Activated CD8-positive, alpha-beta T cell treated with anti-CD3 and anti-CD28 coated beads, Interleukin-2, amount 10 ng/mL, durations not matched to agents 7 days and 5 days (primary cell): ENCODE results near the gene ZC3H15. TPM values are rescaled to one million over a fixed set of nuclear protein-coding genes. Genes with fewer than 3 reads are reported as not detected.

Experiments used
- ATAC-seq: fragments of 150-1000 bp; cut with Tn5 transposase; one replicate; pipeline ENCODE4 v1.10.0; 2021; ENCODE audit warnings: moderate library complexity
- CTCF ChIA-PET: fragments of 350-600 bp; sonication (Branson Sonifier 250); formaldehyde crosslinking; loops from one replicate; lab custom pipeline; 2021; ENCODE audit warnings: antibody characterized with exemption; lab: Charles Lee
- POLR2A ChIA-PET: fragments of 350-600 bp; sonication (Branson Sonifier 250); formaldehyde crosslinking; loops from one replicate; lab custom pipeline; 2021; ENCODE audit warnings: antibody characterized with exemption; lab: Charles Lee
- DNase-seq: peaks from one replicate; pipeline ENCODE4 v3.0.0-alpha.2; 2020
- H3K27ac Mint-ChIP-seq: one replicate; pipeline ENCODE4 v1.8.0; 2021; ENCODE audit warnings: mild to moderate bottlenecking, mixed read lengths
- H3K27me3 Mint-ChIP-seq: one replicate; pipeline ENCODE4 v1.8.0; 2021; ENCODE audit warnings: low read depth, mixed read lengths
- H3K36me3 Mint-ChIP-seq: one replicate; pipeline ENCODE4 v1.8.0; 2021; ENCODE audit warnings: low read depth, mixed read lengths
- H3K4me1 Mint-ChIP-seq: one replicate; pipeline ENCODE4 v1.8.0; 2021; ENCODE audit warnings: low read depth, mixed read lengths
- H3K4me3 Mint-ChIP-seq: one replicate; pipeline ENCODE4 v1.8.0; 2021; ENCODE audit warnings: mild to moderate bottlenecking, mixed read lengths
- H3K9me3 Mint-ChIP-seq: one replicate; pipeline ENCODE4 v1.8.0; 2022; ENCODE audit warnings: mixed read lengths; ENCODE audit not compliant: insufficient read depth
- total RNA-seq, 2 experiments: library from RNA; stranded (reverse); gene quantifications; one replicate each; pipeline ENCODE4 v1.2.3, GENCODE V29; 2021

The ZC3H15 gene
- total RNA-seq, 2 experiments from 2014 or later = 68.1 to 73.7 TPM

DNA sequence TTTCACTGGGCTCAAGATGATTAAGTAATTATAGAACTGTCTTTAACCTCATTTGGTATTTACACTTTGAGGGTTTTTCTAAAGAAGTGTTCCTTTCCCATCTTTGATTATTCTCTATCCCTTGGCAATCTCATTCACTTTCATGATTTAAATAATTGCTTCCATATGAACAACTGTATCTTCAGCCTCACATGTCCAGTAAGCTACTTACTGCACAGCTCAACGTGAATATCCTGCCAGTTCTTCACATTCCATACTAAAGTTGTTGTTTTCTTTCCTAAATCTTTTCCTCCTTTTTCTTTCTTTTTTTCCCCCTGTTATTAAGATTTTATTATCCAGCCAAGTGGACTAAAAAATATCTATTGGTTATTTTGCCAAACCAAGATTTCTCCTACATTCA is 37.7 kb downstream of the ZC3H15 start:
- ATAC-seq (no peak), DNase-seq (no peak)
- H3K27ac Mint-ChIP-seq = no peak overlapping the region
- no peak overlapping the region for H3K4me3 Mint-ChIP-seq
- ChIA-PET CTCF (no interaction called here), POLR2A (interaction anchor here (0.6 kb wide), 1 partner anchor 14 kb away, joined by 3 read pairs; no protein-coding TSS in a partner anchor)
- no peaks in the 10 kb centered on the region for H3K4me1 Mint-ChIP-seq
- peaks cover 13% of the 10 kb centered on the region for H3K36me3 Mint-ChIP-seq
- no peaks in the 10 kb centered on the region for H3K9me3 Mint-ChIP-seq
- no peaks in the 10 kb centered on the region for H3K27me3 Mint-ChIP-seq

DNA sequence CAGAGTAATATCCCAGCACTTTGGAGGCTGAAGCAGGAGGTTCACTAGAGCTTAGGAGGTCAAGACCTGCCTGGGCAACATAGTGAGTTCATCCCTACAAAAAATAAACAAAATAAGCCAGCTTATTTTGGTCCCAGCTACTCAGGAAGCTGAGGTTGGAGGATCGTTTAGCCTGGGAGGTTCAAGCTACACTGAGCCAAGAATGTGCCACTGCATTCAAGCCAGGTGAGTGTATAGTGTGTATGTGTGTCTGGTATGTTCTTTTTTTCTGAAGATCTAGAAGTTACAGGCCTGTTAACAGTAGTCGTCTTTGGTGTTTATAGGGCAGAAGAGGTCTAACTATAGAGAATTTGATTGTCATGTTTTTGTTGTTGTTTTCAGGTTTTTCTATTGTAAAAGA is 40.2 kb downstream of the ZC3H15 start:
- ChIA-PET POLR2A (no interaction called here), CTCF (no interaction called here)
- H3K27ac Mint-ChIP-seq = no peak overlapping the region
- no peaks in the 10 kb centered on the region for H3K36me3 Mint-ChIP-seq
- H3K9me3 Mint-ChIP-seq = no peaks in the 10 kb centered on the region
- DNase-seq = no peak
- ATAC-seq = no peak
- no peaks in the 10 kb centered on the region for H3K4me1 Mint-ChIP-seq
- no peak overlapping the region for H3K4me3 Mint-ChIP-seq
- H3K27me3 Mint-ChIP-seq = no peaks in the 10 kb centered on the region

DNA sequence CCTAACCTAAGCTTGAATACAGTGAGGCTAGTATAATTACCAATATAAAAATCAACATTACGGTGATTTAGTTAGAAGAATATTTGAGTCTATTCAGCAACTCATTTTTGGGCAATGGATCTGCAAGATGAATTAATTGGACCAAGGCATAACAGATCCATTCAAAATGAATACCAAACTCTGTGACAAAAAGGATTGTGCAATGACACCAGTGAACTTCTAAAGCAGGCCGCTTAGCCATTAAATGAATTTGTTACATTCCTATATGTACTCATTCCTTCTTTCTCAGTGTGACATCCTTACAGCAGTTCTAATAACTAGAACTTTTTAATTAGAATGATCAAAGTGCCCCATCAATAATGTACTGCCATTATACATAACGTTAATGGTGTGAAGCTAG is 44.3 kb downstream of the ZC3H15 start:
- ChIA-PET POLR2A (no interaction called here), CTCF (no interaction called here)
- H3K4me3 Mint-ChIP-seq = no peak overlapping the region
- DNase-seq (no peak), ATAC-seq (no peak)
- H3K9me3 Mint-ChIP-seq = no peaks in the 10 kb centered on the region
- H3K27me3 Mint-ChIP-seq = no peaks in the 10 kb centered on the region
- H3K4me1 Mint-ChIP-seq = no peaks in the 10 kb centered on the region
- no peaks in the 10 kb centered on the region for H3K36me3 Mint-ChIP-seq
- no peak overlapping the region for H3K27ac Mint-ChIP-seq

GRCh38 chr2:186531257-186531775 is 45.3 kb downstream of the ZC3H15 start:
- Mint-ChIP-seq H3K27me3 (no peaks in the 10 kb centered on the region), H3K9me3 (no peaks in the 10 kb centered on the region), H3K4me3 (no peak overlapping the region), H3K27ac (no peak overlapping the region), H3K4me1 (no peaks in the 10 kb centered on the region), H3K36me3 (no peaks in the 10 kb centered on the region)
- no peak for DNase-seq
- ATAC-seq = no peak
- CTCF ChIA-PET = interaction anchor here (1.0 to 1.6 kb wide), 2 partner anchors 9 to 11 kb away, joined by 3 to 5 read pairs; no protein-coding TSS in a partner anchor
- POLR2A ChIA-PET = no interaction called here

GRCh38 chr2:186532891-186533290 is 46.8 kb downstream of the ZC3H15 start:
- H3K4me3 Mint-ChIP-seq = no peak overlapping the region
- ChIA-PET CTCF (no interaction called here), POLR2A (no interaction called here)
- no peaks in the 10 kb centered on the region for H3K27me3 Mint-ChIP-seq
- H3K27ac Mint-ChIP-seq = no peak overlapping the region
- H3K4me1 Mint-ChIP-seq = no peaks in the 10 kb centered on the region
- H3K9me3 Mint-ChIP-seq = no peaks in the 10 kb centered on the region
- ATAC-seq (no peak), DNase-seq (no peak)
- H3K36me3 Mint-ChIP-seq = no peaks in the 10 kb centered on the region

- Mint-ChIP-seq H3K9me3 (no peaks in the 10 kb centered on the region), H3K27me3 (no peaks in the 10 kb centered on the region), H3K27ac (no peak overlapping the region), H3K36me3 (no peaks in the 10 kb centered on the region), H3K4me1 (no peaks in the 10 kb centered on the region), H3K4me3 (no peak overlapping the region)
- ChIA-PET CTCF (no interaction called here), POLR2A (no interaction called here)
- DNase-seq (no peak), ATAC-seq (no peak)
Measured at GRCh38 chr2:186533717-186534116, 47.7 kb downstream of the ZC3H15 start.

GRCh38 chr2:186534406-186534805 is 48.3 kb downstream of the ZC3H15 start:
- CTCF ChIA-PET = no interaction called here

DNA sequence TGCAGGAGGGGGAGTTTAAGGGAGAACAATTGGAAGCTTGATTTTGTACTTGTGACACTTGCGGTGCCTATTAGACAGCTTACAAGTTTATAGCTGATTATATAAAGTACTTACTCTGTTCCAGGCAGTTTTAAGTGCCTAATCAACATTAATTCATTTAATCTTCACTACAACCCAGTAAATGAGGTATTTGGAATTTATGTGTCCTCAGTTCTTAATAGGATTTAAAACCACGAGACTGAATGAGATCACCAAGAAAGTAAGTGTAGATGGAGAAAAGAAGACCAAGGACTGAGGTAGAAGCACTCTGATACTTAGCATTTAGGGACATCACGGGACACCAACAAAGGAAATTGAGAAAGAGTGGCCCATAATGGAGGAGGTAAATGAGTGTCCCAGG is 49.8 kb downstream of the ZC3H15 start:
- H3K36me3 Mint-ChIP-seq = no peaks in the 10 kb centered on the region
- H3K27me3 Mint-ChIP-seq = no peaks in the 10 kb centered on the region
- CTCF ChIA-PET = no interaction called here
- no peaks in the 10 kb centered on the region for H3K9me3 Mint-ChIP-seq
- H3K27ac Mint-ChIP-seq = no peak overlapping the region
- DNase-seq (no peak), ATAC-seq (no peak)
- POLR2A ChIA-PET = no interaction called here
- H3K4me3 Mint-ChIP-seq = no peak overlapping the region
- H3K4me1 Mint-ChIP-seq = no peaks in the 10 kb centered on the region

More at GRCh38 chr2:186534406-186534805, 48.3 kb downstream of the ZC3H15 start:
- Mint-ChIP-seq H3K27ac (no peak overlapping the region), H3K4me3 (no peak overlapping the region), H3K27me3 (no peaks in the 10 kb centered on the region), H3K9me3 (no peaks in the 10 kb centered on the region), H3K4me1 (no peaks in the 10 kb centered on the region), H3K36me3 (no peaks in the 10 kb centered on the region)
- POLR2A ChIA-PET = no interaction called here
- ATAC-seq (no peak), DNase-seq (no peak)

DNA sequence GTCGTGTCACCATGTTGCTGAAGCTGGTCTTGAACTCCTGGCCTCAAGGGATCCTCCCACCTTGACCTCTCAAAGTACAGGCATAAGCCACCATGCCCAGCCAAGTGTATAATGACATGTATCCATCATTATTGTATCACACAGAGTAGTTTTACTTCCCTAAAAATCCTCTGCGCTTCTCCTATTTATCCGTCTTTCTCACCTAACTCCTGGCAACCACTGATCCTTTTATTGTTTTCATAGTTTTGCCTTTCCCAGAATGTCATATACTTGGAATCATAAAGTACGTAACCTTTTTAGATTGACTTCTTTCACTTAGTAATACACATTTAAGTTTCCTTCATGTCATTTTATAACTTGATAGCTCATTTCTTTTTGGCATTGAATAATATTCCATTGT is 51.0 kb downstream of the ZC3H15 start:
- Mint-ChIP-seq H3K27me3 (peaks cover 2% of the 10 kb centered on the region), H3K36me3 (no peaks in the 10 kb centered on the region), H3K4me1 (no peaks in the 10 kb centered on the region), H3K9me3 (no peaks in the 10 kb centered on the region), H3K4me3 (no peak overlapping the region), H3K27ac (no peak overlapping the region)
- CTCF ChIA-PET = no interaction called here
- DNase-seq (no peak), ATAC-seq (no peak)
- POLR2A ChIA-PET = no interaction called here

DNA sequence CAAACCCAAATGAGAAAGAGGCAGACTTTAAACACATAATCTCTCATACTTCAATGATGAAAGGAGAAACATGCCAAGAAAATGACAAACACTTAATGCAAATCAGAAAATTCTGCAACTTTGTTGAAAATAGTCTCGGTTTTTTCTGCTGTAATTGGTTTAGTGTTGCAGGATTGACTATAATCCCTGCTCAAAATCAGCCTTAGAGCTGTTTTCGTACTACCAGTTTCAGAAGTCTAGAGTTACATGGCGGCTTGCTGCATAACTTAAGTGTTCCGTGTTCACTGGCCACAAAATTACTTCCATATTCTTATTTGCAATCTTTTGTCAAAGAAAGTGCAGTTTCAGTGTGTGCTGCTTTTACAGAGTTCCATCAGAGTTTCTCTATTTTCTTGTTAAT is 54.9 kb downstream of the ZC3H15 start:
- ChIA-PET CTCF (interaction anchor here (1.3 kb wide), 1 partner anchor 10 kb away, joined by 3 read pairs; no protein-coding TSS in a partner anchor), POLR2A (no interaction called here)
- Mint-ChIP-seq H3K36me3 (no peaks in the 10 kb centered on the region), H3K27ac (no peak overlapping the region), H3K4me1 (no peaks in the 10 kb centered on the region), H3K9me3 (no peaks in the 10 kb centered on the region), H3K4me3 (no peak overlapping the region), H3K27me3 (peaks cover 2% of the 10 kb centered on the region)
- DNase-seq (no peak), ATAC-seq (no peak)

- CTCF ChIA-PET = no interaction called here
- Mint-ChIP-seq H3K4me1 (no peaks in the 10 kb centered on the region), H3K27ac (no peak overlapping the region), H3K27me3 (peaks cover 2% of the 10 kb centered on the region), H3K4me3 (no peak overlapping the region), H3K36me3 (no peaks in the 10 kb centered on the region), H3K9me3 (no peaks in the 10 kb centered on the region)
- no peak for DNase-seq
- POLR2A ChIA-PET = no interaction called here
- ATAC-seq = no peak
Measured at GRCh38 chr2:186542002-186542401, 55.9 kb downstream of the ZC3H15 start.

GRCh38 chr2:186543561-186544131 is 57.6 kb downstream of the ZC3H15 start:
- ChIA-PET CTCF (interaction anchor here (0.8 kb wide), 1 partner anchor 98 kb away, joined by 3 read pairs; no protein-coding TSS in a partner anchor), POLR2A (no interaction called here)
- ATAC-seq (no peak), DNase-seq (no peak)
- H3K9me3 Mint-ChIP-seq = no peaks in the 10 kb centered on the region
- peaks cover 2% of the 10 kb centered on the region for H3K27me3 Mint-ChIP-seq
- no peaks in the 10 kb centered on the region for H3K4me1 Mint-ChIP-seq
- no peak overlapping the region for H3K4me3 Mint-ChIP-seq
- H3K36me3 Mint-ChIP-seq = no peaks in the 10 kb centered on the region
- H3K27ac Mint-ChIP-seq = no peak overlapping the region
